Prostate gland (tissue), 2 donors: Measurements from ENCODE around the gene SEMA3E.

Source experiments
- POLR2AphosphoS5 ChIP-seq: sonication (generic); formaldehyde crosslinking; IDR thresholded peaks from one replicate; pipeline ENCODE4 v1.6.1; 2017; ENCODE audit warnings: antibody characterized with exemption
- TF ChIP-seq, protein P1 (sequence below), 4 experiments: fragments of 200-600 bp in 2 of 4; fragments of 450-650 bp in 2 of 4; sonication (generic) in 2 of 4; IDR thresholded peaks; 1 replicate in 3 of 4; 2 replicates in 1 of 4; pipeline ENCODE4 v1.5.1; 2016 to 2019; ENCODE audit warnings: antibody characterized with exemption in 4 of 4, mild to moderate bottlenecking in 2 of 4, moderate library complexity in 2 of 4

GRCh38 chr7:83359108-83359507 lies 289.8 kb downstream of the SEMA3E start:
- no peak for TF ChIP-seq POLR2AphosphoS5
- TF ChIP-seq, protein P1, sequence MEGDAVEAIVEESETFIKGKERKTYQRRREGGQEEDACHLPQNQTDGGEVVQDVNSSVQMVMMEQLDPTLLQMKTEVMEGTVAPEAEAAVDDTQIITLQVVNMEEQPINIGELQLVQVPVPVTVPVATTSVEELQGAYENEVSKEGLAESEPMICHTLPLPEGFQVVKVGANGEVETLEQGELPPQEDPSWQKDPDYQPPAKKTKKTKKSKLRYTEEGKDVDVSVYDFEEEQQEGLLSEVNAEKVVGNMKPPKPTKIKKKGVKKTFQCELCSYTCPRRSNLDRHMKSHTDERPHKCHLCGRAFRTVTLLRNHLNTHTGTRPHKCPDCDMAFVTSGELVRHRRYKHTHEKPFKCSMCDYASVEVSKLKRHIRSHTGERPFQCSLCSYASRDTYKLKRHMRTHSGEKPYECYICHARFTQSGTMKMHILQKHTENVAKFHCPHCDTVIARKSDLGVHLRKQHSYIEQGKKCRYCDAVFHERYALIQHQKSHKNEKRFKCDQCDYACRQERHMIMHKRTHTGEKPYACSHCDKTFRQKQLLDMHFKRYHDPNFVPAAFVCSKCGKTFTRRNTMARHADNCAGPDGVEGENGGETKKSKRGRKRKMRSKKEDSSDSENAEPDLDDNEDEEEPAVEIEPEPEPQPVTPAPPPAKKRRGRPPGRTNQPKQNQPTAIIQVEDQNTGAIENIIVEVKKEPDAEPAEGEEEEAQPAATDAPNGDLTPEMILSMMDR (IDR thresholded peaks at IDR 0.05): no peak
